HG03064 (cell line): ENCODE results near the gene ODAD3.
"Not testable (repeated sequence)": the region's sequence is repeated elsewhere in the genome, so short reads cannot be mapped to it uniquely, and the experiment has no call there.

Experiments
- ATAC-seq: cut with Tn5 transposase; IDR thresholded peaks from one replicate; pipeline ENCODE4 v1.9.1; 2021; ENCODE audit warnings: low read depth; ENCODE audit not compliant: unreplicated experiment

Gene ODAD3

GRCh38 chr19:11445141-11445540 lies 10.2 kb upstream of the ODAD3 start:
- ATAC-seq, result no peak

- no peak for ATAC-seq
Measured at GRCh38 chr19:11444059-11444458, 9.1 kb upstream of the ODAD3 start.

DNA sequence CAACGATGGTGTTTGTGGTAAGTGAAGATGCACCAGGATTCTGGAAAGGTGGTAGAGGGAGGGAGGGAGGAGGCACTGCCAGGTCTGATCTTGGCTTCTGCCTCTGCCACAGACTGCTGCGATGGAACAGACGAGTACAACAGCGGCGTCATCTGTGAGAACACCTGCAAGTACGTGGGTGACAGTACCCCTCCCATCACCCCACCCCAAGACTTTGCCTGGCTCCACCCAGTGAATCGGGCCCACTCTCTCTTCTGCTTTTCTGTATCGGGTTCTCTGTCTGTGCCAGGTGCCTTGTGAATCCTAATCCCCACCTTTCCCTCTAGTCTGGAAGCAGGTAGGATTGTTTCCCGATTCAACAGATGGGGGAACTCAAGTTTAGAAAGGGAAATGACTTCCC lies 3.0 kb upstream of the ODAD3 start:
- no peak for ATAC-seq

DNA sequence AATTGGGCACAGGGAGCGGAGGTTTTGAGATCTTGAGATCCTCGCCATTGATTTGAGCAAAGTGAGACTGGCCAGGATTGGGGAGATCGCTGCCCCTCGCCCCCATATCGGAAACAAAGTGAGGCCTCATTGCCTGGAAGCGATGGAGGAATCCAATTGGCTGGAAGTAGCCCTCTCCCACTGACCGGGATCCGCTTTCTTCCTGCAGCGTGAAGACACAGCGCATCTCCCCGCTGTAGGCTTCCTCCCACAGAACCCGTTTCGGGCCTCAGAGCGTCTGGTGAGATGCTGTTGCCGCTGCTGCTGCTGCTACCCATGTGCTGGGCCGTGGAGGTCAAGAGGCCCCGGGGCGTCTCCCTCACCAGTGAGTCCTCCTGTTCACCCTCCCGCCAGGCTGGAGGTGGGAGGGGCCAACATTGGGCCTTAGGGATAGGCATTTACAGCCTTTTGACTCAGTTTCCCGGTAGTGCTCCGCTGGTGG lies 952 bp upstream of the ODAD3 start:
- ATAC-seq, result no peak

- no peak for ATAC-seq
Measured at GRCh38 chr19:11434703-11435056, 241 bp downstream of the ODAD3 start.

- not testable (repeated sequence) for ATAC-seq
Measured at GRCh38 chr19:11433526-11433925, 1.4 kb downstream of the ODAD3 start.

DNA sequence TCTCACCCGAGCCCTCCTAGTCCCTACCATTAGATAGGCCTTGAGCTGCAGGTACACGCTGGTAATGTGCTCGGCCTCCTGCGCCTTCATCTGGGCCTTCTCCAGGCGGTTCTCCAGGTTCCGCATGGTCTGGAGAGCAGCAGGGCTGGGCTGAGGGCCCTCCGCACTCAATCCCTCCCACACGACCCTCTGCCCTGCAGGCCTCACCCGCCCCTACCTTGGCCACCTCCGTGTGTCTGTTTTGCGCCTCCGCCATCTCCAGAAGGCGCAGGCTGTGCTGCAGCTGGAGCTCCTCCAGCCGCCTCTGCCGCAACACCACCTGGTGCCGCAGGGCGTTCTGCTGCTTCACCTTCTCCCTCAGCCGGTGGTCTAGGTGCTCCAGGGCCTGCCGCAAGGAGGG lies 8.3 kb downstream of the ODAD3 start:
- no peak for ATAC-seq

GRCh38 chr19:11425719-11426457 lies 9.0 kb downstream of the ODAD3 start:
- no peak for ATAC-seq

GRCh38 chr19:11423791-11424181 lies 11.1 kb downstream of the ODAD3 start:
- ATAC-seq, result no peak

DNA sequence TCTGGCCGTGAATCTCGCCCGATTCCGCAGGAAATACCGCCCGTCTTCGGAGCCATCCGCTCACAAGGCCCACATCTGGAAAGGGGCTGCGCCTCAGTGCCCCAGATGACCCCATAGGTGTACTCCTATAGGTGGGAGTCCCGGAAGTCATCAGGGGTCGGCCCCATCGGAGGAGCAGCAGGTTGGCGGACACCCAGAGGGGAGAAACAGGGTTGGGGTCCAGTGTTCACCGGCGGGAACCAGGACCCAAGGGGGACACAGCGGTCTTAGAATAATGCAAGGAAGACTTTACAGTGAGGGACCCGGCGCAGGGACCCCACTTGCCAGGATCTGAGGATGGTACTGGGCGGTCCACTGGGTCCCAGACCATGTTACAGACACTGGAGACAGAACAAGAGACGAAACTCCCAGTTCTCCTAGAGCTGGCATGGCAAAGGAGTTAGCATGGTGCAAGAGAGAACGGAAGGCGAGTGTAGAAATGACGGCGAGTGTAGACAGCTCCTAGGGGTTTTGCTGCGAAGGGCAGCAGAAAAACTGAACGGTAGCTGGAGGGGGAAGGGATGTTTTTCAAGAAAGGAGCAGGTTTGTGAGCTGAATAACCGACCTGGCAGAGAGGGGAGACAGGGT lies 11.6 kb downstream of the ODAD3 start:
- no peak for ATAC-seq

DNA sequence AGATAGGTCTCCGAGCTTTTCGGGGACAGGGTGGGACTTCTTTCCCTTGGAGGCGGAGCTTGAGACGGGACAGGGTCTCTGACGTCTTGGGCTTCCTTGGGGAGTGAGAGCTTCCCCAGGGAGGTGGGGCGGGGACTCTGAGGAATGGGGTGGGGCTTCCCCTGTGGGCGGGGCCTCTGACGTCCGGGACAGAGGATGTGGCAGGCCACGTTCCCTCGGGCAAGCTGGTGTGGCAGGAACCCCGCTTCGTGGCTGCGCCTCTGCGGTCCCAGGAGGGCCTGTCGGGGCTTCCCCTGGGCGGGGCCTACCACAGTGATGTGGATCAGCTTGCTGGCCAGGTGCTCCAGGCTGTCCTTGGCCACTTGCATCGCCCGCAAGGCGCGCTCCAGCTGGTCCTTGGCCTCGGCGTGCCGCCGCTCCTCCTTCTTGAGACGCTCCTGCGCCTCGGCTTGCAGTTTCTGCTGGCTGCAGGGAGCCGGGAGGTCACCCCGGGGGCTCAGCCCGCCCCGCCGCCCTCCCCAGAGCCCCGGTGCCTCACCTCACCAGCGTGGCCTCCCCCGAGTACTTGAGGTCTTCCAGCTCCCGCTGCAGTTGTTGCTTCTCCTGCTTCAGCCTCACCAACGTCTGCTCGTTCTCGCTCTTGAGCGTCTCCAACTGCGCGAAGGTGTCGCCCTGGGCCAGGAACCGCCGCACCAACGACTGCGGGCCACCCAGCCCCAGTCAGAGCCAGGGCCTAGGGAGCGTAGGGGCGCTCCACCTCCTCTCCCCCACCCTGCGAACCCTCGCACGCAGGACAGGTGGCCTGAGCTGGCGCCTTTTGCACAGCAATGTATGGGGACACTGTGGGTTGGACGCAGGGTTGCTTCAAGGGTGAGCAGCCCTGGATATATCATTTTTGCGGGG lies 12.5 kb downstream of the ODAD3 start:
- ATAC-seq, result peak; percentile 64

- no peak for ATAC-seq
Measured at GRCh38 chr19:11421371-11422098, 13.4 kb downstream of the ODAD3 start.

GRCh38 chr19:11420429-11421370 lies 14.2 kb downstream of the ODAD3 start:
- no peak for ATAC-seq

DNA sequence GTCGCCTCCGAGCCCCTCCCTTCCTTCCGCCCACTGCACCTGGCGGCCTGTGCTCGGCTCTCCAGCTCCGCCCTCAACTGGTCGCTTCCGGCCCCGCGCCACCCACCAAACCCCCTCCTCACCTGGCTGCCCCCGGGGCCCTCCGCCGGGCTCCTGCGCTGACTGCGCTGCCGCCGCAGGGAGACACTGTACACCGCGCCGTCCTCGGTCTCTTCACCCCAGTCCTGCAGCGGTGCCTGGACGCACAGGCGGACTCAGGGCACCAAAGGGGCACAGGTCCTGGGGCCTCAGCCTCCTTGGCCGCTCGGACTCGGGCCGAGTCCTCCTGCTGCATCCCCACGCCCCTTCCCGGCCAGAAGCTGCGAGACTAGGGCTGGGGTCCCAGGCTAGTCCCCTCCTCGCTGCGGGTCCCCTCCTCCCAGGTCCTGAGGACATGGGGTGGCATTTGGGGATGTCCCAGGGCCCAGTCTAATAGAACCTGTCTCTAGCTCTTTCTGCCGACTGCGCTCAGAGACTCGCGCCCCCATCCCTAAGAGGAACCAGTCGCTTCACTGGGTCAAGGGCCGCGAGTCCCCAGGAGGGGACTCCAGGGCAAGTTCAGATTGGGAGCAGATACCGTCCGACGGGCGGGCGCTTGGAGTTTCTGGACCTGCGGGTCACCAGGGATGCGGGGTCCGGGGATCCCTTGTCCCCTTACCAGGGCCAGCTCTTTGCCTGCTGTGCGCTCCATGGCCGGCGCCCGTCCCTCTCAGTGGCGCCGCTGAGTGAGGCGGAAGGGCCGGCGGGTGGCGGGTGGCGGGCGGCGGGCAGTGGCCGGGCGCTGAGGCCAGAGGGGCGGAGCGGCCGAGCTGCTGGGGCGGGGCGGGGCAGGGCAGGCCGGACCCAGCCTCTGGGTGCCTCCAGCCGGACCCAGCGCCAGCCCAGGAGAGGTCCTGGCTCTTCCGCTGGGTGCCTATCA lies 16.1 kb downstream of the ODAD3 start, which contains the start of gene RGL3:
RGL3 (minus strand) TSS at position 766 of the 958 bp plus-strand sequence; CDS start at position 730, 36 bp downstream.
- no peak for ATAC-seq

GRCh38 chr19:11418094-11418548 lies 16.8 kb downstream of the ODAD3 start:
- ATAC-seq, result no peak

DNA sequence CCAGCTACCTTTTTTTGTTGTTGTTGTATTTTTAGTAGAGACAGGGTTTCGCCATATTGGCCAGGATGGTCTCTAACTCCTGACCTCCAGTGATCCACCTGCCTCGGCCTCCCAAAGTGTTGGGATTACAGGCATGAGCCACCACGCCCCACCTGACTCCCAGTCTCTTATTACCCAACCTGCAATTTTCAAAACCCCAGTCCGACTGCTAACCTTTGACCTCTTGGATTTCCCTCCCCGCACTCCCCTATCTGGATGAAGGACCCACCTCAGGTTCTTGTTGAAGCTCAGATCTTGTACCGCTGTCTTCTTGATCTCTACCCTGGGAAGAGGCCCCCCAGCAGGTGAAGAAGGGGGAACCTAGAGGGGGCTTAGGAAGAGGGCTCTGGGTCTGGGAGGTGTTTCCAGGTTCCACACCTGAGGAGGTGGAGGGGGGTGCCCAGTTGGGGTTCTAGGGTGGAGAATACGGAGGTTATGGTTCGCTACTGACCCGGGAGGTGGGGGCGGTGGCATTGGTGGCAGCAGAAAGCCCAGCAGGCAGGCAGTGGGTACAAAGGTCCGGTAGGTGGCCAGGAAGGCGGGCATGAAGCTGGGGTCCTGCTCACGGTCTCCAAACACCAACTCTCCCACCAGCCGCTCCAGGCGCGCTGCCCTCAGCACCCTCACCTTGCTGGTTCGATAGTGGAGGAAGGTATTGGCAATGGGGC lies 18.4 kb downstream of the ODAD3 start:
- no peak for ATAC-seq

- no peak for ATAC-seq
Measured at GRCh38 chr19:11414544-11414943, 20.4 kb downstream of the ODAD3 start.

DNA sequence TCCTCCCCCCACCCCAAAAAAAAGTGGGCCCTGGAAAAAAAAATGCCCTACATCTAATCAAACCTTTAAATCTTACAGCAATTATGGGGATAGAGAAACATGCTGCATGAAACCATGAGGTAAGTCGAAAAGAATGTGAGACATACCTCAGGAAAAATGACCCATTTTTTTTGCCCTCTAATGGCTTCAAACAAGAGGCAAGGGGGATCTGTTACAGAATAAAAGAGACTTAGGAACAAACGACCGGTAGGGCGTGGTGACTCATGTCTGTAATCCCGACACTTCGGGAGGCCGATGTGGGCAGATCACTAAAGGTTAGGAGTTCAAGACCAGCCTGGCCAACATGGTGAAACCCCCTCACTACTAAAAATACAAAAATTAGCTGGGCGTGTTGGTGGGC lies 24.2 kb downstream of the ODAD3 start:
- no peak for ATAC-seq
